NCI-H2081 treated with DMSO at 0.1 percent for 48 hours (cell line): ENCODE results near the gene ERP29.
"Not testable (repeated sequence)": the region's sequence is repeated elsewhere in the genome, so short reads cannot be mapped to it uniquely, and the experiment has no call there.

ENCODE experiments used
- DNase-seq: peaks from one replicate; lab custom pipeline; 2025; lab: John Stamatoyannopoulos, UW

The ERP29 gene

DNA sequence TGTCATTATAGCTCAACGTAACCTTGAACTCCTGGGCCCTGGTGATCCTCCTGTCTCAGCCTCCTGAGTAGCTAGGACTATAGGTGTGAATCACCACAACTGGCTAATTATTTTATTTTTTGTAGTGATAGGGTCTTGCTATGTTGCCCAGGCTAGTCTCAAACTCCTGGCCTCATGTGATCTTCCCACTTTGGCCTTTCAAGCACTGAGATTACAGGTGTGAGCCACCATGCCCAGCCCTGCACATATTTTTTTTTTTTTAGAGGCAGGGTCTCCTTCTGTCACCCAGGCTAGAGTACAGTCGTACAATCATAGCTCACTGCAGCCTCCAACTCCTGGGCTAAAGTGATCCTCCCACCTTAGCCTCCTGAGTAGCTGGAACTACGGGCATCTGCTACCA, 9.2 kb upstream of the ERP29 start:
- DNase-seq: no peak

DNA sequence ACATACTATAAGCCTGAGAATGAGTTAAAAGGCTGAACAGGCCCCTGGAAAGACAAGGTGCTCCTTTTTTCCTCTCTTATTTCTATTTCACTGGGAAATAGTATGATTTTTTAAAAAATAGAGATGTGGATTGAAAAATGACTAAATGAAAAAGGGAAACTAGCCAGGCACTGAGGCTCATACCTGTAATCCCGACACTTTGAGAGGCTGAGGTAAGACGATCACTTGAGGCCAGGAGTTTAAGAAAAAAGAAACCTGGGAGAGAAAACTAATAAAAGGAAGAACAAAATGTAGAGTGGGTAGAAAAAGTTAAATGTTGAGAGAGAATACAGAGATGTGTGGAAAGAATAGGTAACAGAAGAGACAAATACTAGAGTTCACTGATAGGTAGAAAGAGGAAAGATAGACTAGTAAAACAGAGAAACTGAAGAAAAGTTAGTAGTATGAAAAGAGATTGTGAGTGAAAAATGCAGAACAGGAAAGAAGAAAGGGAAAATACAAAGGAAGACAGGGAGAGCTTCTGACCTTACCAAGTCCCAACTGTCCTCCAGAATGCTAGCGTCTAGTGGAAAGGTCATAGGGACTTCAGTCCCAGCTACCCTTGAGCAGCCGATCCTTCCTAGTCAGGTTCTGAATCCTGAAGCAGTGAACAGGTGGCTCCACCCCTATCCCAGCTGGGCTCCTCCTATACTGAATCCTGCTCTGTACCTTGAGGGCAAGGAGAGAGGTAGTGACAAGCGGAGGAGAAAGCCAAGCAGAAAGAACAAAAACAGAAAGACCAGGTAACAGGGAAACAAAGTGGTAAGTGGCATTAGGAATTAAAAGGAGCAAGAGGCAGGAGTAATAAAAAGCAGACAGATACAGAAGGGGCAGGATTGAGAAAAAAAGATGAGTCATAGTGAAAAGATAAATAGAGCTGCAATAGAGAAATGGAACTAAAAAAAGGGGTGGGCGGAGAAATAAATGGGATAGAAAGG, 7.5 kb upstream of the ERP29 start:
- DNase-seq: no peak

GRCh38 chr12:112007945-112008344, 5.3 kb upstream of the ERP29 start:
- no peak for DNase-seq

- DNase-seq: no peak
Observed at GRCh38 chr12:112008918-112009317, 4.3 kb upstream of the ERP29 start.

GRCh38 chr12:112009596-112009995, 3.6 kb upstream of the ERP29 start:
- DNase-seq: not testable (repeated sequence)

GRCh38 chr12:112010415-112011344, 2.5 kb upstream of the ERP29 start:
- no peak for DNase-seq

DNA sequence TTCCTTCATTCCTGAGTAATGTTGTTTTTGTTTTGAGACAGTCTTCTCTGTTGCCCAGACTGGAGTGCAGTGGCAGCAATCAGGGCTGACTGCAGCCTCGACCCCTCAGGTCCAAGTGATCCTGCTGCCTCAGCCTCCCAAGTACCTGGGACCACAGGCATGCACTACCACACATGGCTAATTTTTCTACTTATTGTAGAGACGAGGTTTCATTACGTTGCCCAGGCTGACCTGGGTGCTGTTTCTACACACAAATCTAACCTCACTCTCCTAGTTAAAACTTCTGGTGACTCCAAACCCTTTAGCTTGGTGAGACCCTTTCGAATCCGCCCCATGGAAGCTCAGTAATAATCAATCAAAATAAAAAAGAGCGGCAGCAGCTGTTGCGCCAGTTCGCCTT, 1.5 kb upstream of the ERP29 start:
- no peak for DNase-seq

DNA sequence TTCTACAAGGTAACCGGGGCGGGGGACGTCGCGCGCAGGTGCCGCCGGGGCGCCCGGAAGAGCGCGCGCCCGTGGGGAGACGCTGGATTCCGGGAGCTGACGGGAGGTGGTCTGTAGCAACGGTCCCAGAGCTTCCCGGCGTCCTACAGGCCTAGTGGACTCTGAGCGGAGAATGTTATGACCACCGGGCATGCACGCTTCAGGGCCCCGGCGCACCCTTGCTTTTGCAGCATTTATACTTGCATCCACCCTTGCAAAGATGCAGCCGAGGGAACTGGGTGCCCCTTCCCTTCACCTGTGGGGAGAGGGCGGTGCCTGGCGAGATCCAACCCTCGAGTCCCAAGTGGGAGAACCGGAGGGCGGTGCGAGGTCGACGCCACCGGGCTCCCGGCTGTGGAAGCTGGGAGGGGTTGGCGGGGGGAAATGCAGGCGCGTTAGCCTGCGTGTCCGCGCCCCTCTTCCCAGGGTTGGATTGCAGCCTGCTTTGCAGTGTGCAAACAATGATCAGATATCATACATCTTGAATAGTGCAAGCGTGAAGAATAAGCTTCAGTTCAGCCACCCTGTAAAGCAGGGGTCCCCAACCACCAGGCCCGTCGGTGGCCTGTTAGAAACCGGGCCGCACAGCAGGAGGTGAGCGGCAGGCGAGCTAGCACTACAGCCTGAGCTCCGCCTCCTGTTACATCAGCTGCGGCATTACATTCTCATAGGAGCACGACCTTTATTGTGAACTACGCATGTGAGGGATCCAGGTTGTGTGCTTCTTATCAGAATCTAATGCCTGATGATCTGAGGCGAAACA, 576 bp downstream of the ERP29 start:
- peak; percentile 54 for DNase-seq

DNA sequence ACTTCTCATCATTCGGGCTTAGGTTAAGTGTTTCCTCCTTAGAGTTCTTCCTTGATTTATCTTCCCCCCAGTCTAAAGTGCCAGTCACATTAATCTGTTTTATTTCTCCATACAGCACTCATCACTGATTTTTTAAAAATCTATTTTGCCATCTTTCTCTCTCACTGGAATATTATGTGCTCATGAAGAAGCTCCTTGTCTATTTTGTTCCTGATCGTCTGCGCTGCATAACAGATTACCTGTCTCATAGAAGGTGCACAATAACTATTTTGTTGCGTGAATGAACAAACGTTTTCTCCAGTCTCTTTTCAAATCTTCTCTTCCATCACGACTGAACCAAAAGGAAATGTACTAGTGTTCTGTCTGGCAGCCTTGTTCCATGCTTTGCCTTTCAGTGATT, 2.7 kb downstream of the ERP29 start:
- DNase-seq: no peak

GRCh38 chr12:112017041-112017440, 3.8 kb downstream of the ERP29 start:
- DNase-seq: no peak

GRCh38 chr12:112018571-112019237, 5.5 kb downstream of the ERP29 start:
- no peak for DNase-seq

DNA sequence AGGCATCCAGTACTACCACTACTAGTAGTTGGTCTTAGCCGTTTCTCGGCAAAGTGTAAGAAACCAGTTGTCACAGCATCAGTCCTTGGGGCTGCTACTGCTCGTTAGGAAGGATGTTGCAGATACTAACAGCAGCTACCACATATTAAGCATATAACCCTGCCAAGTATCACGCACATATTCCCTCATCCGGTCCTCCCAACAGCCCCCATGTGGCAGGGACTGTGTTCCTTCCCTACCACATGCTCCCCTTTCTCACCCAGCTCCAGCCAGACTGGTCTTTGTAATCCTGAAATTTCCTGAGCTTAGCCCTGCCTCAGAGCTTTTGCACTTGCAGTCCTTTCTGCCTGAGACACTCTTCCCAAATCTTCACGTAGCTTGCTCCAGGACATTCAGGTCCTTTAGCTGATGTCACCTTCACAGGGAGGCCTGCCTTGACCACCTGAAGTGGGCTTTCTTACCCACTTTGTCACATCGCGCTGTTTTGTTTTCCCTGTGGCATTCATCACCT, 7.8 kb downstream of the ERP29 start:
- DNase-seq: no peak

DNA sequence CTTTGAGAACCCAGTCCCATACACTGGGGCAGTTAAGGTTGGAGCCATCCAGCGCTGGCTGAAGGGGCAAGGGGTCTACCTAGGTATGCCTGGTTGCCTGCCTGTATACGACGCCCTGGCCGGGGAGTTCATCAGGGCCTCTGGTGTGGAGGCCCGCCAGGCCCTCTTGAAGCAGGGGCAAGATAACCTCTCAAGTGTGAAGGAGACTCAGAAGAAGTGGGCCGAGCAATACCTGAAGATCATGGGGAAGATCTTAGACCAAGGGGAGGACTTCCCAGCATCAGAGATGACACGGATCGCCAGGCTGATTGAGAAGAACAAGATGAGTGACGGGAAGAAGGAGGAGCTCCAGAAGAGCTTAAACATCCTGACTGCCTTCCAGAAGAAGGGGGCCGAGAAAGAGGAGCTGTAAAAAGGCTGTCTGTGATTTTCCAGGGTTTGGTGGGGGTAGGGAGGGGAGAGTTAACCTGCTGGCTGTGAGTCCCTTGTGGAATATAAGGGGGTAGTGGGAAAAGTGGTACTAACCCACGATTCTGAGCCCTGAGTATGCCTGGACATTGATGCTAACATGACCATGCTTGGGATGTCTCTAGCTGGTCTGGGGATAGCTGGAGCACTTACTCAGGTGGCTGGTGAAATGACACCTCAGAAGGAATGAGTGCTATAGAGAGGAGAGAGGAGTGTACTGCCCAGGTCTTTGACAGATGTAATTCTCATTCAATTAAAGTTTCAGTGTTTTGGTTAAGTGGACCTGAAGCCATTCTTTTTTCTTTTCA, 9.2 kb downstream of the ERP29 start:
- DNase-seq: no peak

- DNase-seq: no peak
Observed at GRCh38 chr12:112023759-112024396, 10.7 kb downstream of the ERP29 start.

- no peak for DNase-seq
Observed at GRCh38 chr12:112025808-112026375, 12.7 kb downstream of the ERP29 start.

DNA sequence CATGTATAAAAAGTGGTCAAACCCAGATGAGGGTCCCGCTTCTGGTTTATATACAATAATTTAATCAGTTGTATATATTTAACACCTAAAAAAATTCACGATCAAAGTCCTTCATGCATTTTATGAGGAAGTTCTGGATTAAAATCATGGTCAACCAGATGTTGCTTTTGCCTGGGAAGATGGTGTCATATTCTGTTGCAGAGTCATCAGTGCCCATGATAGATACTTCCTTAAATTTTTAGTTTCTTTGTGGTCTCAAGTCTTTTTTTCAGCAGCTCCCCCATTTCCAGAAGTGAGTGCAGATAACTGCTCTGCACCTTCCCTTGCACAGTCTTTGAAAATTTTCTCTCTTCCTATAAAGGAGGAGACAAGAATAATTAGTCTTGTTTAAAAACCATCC, 16.1 kb downstream of the ERP29 start:
- no peak for DNase-seq

DNA sequence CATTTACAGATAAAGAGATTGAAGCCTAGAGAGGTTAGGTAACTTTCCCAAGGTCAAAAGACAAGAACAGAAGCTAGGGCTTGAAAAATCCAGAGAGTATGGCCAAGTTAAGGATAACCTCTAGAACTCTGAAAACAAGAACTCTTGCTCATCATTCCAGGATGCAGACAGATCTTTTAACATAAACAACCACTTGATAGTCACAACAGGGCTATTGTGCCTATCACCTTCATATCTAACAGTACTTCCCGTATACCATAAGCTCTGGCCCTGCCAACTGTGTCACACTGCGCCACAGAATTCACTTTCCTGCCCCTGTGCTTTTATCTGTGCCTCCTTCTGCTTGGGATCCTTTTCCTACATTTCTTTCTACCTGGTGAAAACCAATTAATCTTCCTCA, 18.2 kb downstream of the ERP29 start:
- no peak for DNase-seq

- no peak for DNase-seq
Observed at GRCh38 chr12:112032292-112032691, 19.1 kb downstream of the ERP29 start.

DNA sequence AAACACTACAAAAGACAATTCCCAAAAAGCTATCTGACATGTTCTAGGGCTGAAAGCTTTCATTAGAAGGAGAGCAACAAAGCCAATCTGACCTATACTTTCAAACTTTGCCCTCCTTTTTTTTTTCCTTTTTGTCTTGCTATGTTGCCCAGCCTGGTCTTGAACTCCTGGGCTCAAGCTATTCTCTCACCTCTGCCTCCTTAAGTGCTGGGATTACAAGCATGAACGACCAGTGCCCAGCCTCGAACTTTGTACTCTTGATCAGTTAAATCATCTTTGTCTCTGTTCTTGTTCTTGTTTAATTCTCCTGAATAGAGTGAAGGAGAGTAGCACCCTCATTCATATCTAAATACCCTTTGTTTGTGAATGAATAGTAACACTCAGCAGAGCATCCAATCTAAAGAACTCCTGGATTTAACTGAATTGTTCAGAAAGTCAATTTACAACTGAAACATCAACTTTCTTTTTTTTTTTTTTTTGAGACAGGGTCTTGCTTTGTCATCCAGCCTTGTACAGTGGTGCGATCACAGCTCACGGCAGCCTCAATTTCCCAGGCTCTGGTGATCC, 22.1 kb downstream of the ERP29 start:
- DNase-seq: no peak
